SU-DHL-6 (cell line): ENCODE results near the gene DOHH.

Experiments
- H2AFZ ChIP-seq: fragments of 200-600 bp; sonication (generic); 2 replicates; pipeline ENCODE4 v1.6.1; 2014; ENCODE audit warnings: low read depth, mild to moderate bottlenecking, moderate library complexity, mixed read lengths, antibody characterized with exemption, low read length; ENCODE audit not compliant: severe bottlenecking
- H3F3A ChIP-seq: fragments of 200-600 bp; shearing (Covaris generic); 2 replicates; pipeline ENCODE4 v1.6.0; 2016; ENCODE audit warnings: antibody characterized with exemption, mild to moderate bottlenecking; ENCODE audit not compliant: insufficient read depth
- H3K27ac ChIP-seq: fragments of 200-600 bp; sonication (generic); 2 replicates; pipeline ENCODE4 v1.5.1; 2016; ENCODE audit warnings: low read depth, mild to moderate bottlenecking, low read length, moderate library complexity, mixed read lengths
- H3K27me3 ChIP-seq: fragments of 200-600 bp; sonication (generic), shearing (Covaris generic); 2 replicates; pipeline ENCODE4 v1.6.0; 2014; ENCODE audit warnings: mild to moderate bottlenecking, low read length
- H3K36me3 ChIP-seq: fragments of 200-600 bp; sonication (generic); 2 replicates; pipeline ENCODE4 v1.6.1; 2014; ENCODE audit warnings: mild to moderate bottlenecking, low read length, mixed read lengths
- H3K4me2 ChIP-seq: fragments of 300-600, 200-600 bp; shearing (Covaris generic), sonication (generic); 2 replicates; pipeline ENCODE4 v1.6.0; 2014; ENCODE audit warnings: low read length, low read depth, mild to moderate bottlenecking; ENCODE audit not compliant: poor library complexity, severe bottlenecking
- H3K4me3 ChIP-seq: fragments of 200-600 bp; sonication (generic); 2 replicates; pipeline ENCODE4 v1.5.1; 2014; ENCODE audit warnings: antibody characterized with exemption, low read length, mild to moderate bottlenecking, mixed read lengths; ENCODE audit not compliant: insufficient read depth, poor library complexity, severe bottlenecking
- H3K79me2 ChIP-seq: fragments of 200-600 bp; sonication (generic); 2 replicates; pipeline ENCODE4 v1.6.1; 2014; ENCODE audit warnings: mild to moderate bottlenecking, low read length, moderate library complexity; ENCODE audit not compliant: insufficient read depth
- H3K9ac ChIP-seq: fragments of 200-600 bp; sonication (generic); 2 replicates; pipeline ENCODE4 v1.7.0; 2014; ENCODE audit warnings: mild to moderate bottlenecking, low read length
- H3K9me2 ChIP-seq: fragments of 200-600 bp; sonication (generic); replicated peaks from 2 replicates; pipeline ENCODE4 v1.6.1; 2014; ENCODE audit warnings: low read length; ENCODE audit not compliant: insufficient read depth
- H3K9me3 ChIP-seq: fragments of 200-600 bp; sonication (generic); 2 replicates; pipeline ENCODE4 v1.6.1; 2014; ENCODE audit warnings: low read length, mixed read lengths; ENCODE audit not compliant: insufficient read depth
- H4K20me1 ChIP-seq: fragments of 200-600 bp; sonication (generic); 2 replicates; pipeline ENCODE4 v1.6.1; 2014; ENCODE audit warnings: low read depth, mild to moderate bottlenecking, antibody characterized with exemption, low read length, moderate library complexity, mixed read lengths
- CTCF ChIP-seq: fragments of 200-600 bp; sonication (generic); IDR thresholded peaks from one replicate; pipeline ENCODE4 v1.5.1; 2017; ENCODE audit warnings: antibody characterized with exemption, mild to moderate bottlenecking, low read length, moderate library complexity; ENCODE audit not compliant: insufficient read depth, poor library complexity, severe bottlenecking
- EZH2phosphoT487 ChIP-seq: fragments of 200-600 bp; sonication (generic), shearing (Covaris generic); conservative IDR thresholded peaks from 2 replicates; pipeline ENCODE4 v1.6.1; 2018; ENCODE audit warnings: mild to moderate bottlenecking, antibody characterized with exemption, low read length, moderate library complexity, mixed read lengths

DOHH gene

DNA sequence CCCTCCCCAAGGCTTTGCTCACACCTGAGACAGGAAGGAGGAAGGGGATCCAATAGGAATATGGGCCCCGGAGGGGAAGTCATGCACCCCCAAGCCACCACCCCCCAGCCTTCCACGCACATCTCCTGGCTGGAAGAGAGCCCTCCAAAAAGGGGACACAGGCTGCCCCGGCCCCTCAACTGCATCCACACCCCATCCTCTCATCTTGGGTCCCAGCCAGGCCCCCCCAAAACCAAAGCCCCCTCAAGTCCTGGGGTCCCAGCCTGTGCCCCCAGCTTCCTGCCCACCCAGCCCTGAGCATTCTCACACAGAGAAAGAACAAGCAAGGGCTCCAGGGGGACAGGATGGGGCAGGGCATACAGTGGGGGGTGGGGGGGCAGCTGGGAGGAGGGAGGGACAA lies 32.3 kb downstream of the DOHH start:
- H3K27me3 ChIP-seq = no peaks in the 10 kb centered on the region
- no peak overlapping the region for H3K4me2 ChIP-seq
- H2AFZ ChIP-seq = no peak overlapping the region
- no peaks in the 10 kb centered on the region for H3K9me2 ChIP-seq
- no peak overlapping the region for H3K27ac ChIP-seq
- H3K4me3 ChIP-seq = no peak overlapping the region
- no peak for TF ChIP-seq EZH2phosphoT487
- no peak for TF ChIP-seq CTCF
- no peaks in the 10 kb centered on the region for H3K9me3 ChIP-seq
- H4K20me1 ChIP-seq = no peaks in the 10 kb centered on the region
- no peaks in the 10 kb centered on the region for H3K36me3 ChIP-seq
- no peaks in the 10 kb centered on the region for H3K79me2 ChIP-seq
- H3F3A ChIP-seq = no peaks in the 10 kb centered on the region
- no peak overlapping the region for H3K9ac ChIP-seq

DNA sequence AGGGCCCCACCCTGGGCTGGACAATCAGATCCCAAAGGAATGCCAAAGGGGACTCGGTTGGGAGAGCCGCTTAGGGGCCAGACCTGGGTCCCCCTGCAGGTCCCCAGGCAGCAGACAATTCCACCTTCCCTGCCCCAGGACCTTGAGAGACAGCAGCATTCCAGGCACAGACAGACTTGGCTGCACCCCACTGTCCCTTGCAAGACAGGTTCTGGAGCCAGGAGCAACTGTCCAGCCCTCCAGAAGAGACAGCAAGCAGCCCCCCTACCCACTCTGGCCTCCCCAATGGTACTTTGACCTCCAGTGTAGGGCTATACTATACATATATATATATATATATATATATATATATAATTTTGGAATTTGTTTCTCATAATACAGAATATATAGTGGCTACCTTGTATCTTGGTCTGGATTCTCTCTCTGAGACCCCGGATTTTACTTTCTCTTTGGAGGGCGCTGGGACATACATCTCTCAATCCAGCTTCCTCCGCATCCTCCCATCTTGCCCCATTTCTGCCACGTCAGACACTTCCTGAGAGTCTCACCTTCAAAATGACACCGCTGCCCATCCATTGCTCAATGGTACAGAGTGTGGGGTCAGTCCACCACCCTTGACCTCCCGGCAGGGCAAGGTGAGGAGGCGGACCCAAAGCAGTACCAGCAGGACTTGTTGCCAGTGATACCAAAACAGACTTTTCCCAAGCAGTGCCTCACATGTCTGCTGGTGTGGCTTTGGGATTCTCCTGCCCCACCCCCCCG lies 32.9 kb downstream of the DOHH start:
- no peaks in the 10 kb centered on the region for H3K79me2 ChIP-seq
- no peaks in the 10 kb centered on the region for H4K20me1 ChIP-seq
- H3K36me3 ChIP-seq = no peaks in the 10 kb centered on the region
- no peak overlapping the region for H2AFZ ChIP-seq
- no peak overlapping the region for H3K4me3 ChIP-seq
- no peak overlapping the region for H3K9ac ChIP-seq
- H3K4me2 ChIP-seq = no peak overlapping the region
- no peaks in the 10 kb centered on the region for H3K9me3 ChIP-seq
- no peaks in the 10 kb centered on the region for H3F3A ChIP-seq
- H3K27me3 ChIP-seq = no peaks in the 10 kb centered on the region
- H3K27ac ChIP-seq = no peak overlapping the region
- TF ChIP-seq CTCF (no peak), EZH2phosphoT487 (no peak)
- no peaks in the 10 kb centered on the region for H3K9me2 ChIP-seq

- no peak overlapping the region for H3K9ac ChIP-seq
- no peaks in the 10 kb centered on the region for H3K9me2 ChIP-seq
- H3K9me3 ChIP-seq = no peaks in the 10 kb centered on the region
- no peaks in the 10 kb centered on the region for H4K20me1 ChIP-seq
- H3K27me3 ChIP-seq = no peaks in the 10 kb centered on the region
- no peak overlapping the region for H3K27ac ChIP-seq
- H3F3A ChIP-seq = no peaks in the 10 kb centered on the region
- H3K36me3 ChIP-seq = no peaks in the 10 kb centered on the region
- no peak overlapping the region for H3K4me3 ChIP-seq
- H2AFZ ChIP-seq = no peak overlapping the region
- no peak overlapping the region for H3K4me2 ChIP-seq
- TF ChIP-seq CTCF = no peak
- TF ChIP-seq EZH2phosphoT487 = no peak
- H3K79me2 ChIP-seq = no peaks in the 10 kb centered on the region
These were observed 33.8 kb downstream of the DOHH start for GRCh38 chr19:3466635-3467034.
